ENCODE data around the gene DZANK1. TPM values are rescaled to one million over a fixed set of nuclear protein-coding genes. Genes with fewer than 3 reads are reported as not detected.
A peak's percentile ranks its signal among the peaks of the same experiment; 100 is the strongest.

Gene DZANK1
- total and polyA plus RNA-seq, 9 of the 15 experiments (the other 6 are each of a cell fraction or from before 2014, with no cell fraction given): 0.04 to 0.18 (median 0.11) TPM; not detected in 2

DNA sequence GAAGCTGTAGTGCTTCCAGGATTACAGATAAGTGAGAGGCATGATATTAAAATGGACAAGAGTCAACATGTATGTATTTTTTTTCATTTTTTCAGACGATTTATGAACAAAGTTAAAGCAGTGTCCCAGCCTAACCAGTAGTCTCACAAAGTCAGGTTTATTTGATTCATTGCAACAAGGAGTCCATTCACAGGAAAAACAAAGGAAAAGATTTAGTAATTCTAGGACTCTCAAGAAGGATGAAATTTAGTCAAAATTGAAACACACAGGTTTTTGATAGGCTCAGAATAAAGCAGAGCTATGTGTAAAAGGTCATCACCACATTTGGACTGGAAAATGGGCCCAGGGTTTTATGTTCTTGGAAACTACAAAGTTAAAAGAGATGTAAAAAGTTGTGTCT is 94.5 kb downstream of the DZANK1 start (continued):
- TF ChIP-seq ZNF175 (CRISPR knock-in tag; IDR thresholded peaks at IDR 0.05; ENCODE audit: low read depth) (no peak), ZNF12 (CRISPR knock-in tag; IDR thresholded peaks at IDR 0.05) (no peak)
- TF ChIP-seq, protein P1, sequence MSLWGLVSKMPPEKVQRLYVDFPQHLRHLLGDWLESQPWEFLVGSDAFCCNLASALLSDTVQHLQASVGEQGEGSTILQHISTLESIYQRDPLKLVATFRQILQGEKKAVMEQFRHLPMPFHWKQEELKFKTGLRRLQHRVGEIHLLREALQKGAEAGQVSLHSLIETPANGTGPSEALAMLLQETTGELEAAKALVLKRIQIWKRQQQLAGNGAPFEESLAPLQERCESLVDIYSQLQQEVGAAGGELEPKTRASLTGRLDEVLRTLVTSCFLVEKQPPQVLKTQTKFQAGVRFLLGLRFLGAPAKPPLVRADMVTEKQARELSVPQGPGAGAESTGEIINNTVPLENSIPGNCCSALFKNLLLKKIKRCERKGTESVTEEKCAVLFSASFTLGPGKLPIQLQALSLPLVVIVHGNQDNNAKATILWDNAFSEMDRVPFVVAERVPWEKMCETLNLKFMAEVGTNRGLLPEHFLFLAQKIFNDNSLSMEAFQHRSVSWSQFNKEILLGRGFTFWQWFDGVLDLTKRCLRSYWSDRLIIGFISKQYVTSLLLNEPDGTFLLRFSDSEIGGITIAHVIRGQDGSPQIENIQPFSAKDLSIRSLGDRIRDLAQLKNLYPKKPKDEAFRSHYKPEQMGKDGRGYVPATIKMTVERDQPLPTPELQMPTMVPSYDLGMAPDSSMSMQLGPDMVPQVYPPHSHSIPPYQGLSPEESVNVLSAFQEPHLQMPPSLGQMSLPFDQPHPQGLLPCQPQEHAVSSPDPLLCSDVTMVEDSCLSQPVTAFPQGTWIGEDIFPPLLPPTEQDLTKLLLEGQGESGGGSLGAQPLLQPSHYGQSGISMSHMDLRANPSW (CRISPR knock-in tag; IDR thresholded peaks at IDR 0.05): no peak

DNA sequence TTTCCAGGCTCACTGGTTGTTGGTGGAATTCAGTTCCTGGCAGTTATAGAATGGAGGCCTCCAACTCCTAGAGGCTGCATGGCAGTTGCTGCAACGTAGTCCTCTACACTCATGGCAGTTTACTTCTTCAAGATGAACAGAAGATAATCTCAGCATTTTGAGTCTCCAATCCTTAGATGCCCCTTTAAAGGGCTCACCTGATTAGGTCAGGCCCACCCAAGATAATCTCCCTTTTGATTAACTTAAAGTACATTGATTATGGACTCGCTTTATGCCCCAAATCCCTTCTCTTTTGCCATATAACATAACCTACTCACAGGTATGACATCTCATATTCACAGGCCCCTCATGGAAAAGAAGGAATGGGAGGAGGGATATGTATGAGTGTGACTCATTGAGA is 102.1 kb downstream of the DZANK1 start:
- ChIA-PET POLR2A (no interaction called here), CTCF (ENCODE audit: low intra/inter-chr PET ratio) (no interaction called here)
- no peaks in the 10 kb centered on the region for H3K9me3 ChIP-seq (replicated peaks; ENCODE audit: control insufficient read depth, insufficient read depth, low read depth, low read length)
- intact Hi-C loops (cut with micrococcal nuclease) (no loop called here), in situ Hi-C loops (cut with MboI) (no loop called here)
- H2AFZ ChIP-seq (ENCODE audit: low read depth, low read length): no peak overlapping the region
- no peak overlapping the region for H3K4me2 ChIP-seq (ENCODE audit: insufficient read depth, low read length)
- no peaks in the 10 kb centered on the region for H3K79me2 ChIP-seq (ENCODE audit: control insufficient read depth, insufficient read depth, low read length)
- H4K20me1 ChIP-seq (replicated peaks; ENCODE audit: control insufficient read depth, insufficient read depth, low read length): no peaks in the 10 kb centered on the region
- no peak overlapping the region for H3K9ac ChIP-seq (ENCODE audit: insufficient read depth in 1 of 2, low read depth in 2 of 2, low read length in 2 of 2)
- no peaks in the 10 kb centered on the region for H3K9me1 ChIP-seq (ENCODE audit: control insufficient read depth, insufficient read depth, low read length)
- 0% methylated on average over 2 of the region's 2 CpGs for WGBS (ENCODE audit: insufficient coverage, low coverage, missing lambda C conversion rate)
- H3K4me1 ChIP-seq (replicated peaks in 1 of 2; ENCODE audit: control insufficient read depth in 2 of 2, insufficient read depth in 2 of 2, low read length in 2 of 2): no peaks in the 10 kb centered on the region
- no TSS peak for BruUV-seq (replicated peaks)
- no peaks in the 10 kb centered on the region for H3K36me3 ChIP-seq (ENCODE audit: control insufficient read depth, insufficient read depth, low read length)
- DNase-seq (ENCODE audit: extremely low read depth in 1 of 4, low spot score in 3 of 4) (no peak), FAIRE-seq (no peak), ATAC-seq (no peak)
- no peak overlapping the region for H3K4me3 ChIP-seq
- no peak overlapping the region for H3K27ac ChIP-seq (ENCODE audit: extremely low read depth, low read depth, low read length)
- TF ChIP-seq ZNF134 (CRISPR knock-in tag; conservative IDR thresholded peaks at IDR 0.05) (peak; percentile 97), RBM15 (IDR thresholded peaks at IDR 0.05; ENCODE audit: insufficient read depth, low read length) (no peak)
- no peaks in the 10 kb centered on the region; a peak in 1 of 5 replicates for H3K27me3 ChIP-seq (ENCODE audit: control insufficient read depth in 2 of 2, insufficient read depth in 2 of 2, low read length in 2 of 2)
